ENCODE measurements around the gene PLD5.
A peak's percentile ranks its signal among the peaks of the same experiment; 100 is the strongest.
"Not testable (repeated sequence)": the region's sequence is repeated elsewhere in the genome, so short reads cannot be mapped to it uniquely, and the experiment has no call there.

PLD5 gene

DNA sequence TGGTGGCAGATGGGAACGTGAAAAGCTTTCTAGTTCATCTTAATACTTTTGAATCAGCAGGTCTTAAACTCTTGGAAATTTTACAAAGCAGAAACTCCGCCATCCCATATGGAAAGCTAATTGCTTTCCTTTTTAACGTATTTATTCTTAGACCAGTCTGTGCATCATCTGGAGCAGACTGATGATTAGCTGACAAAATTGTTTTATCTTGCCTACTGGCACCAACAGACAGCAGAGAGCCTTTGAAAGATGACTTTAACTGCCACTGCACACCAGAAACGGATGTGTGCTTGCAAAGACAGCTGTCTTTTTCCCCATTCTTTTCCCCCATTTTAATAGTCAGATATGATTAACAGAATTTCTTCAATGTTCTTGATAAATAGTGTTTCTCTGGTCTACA, 97.0 kb downstream of the PLD5 start:
- DNase-seq (ENCODE audit: low spot score), result no peak
- FAIRE-seq, result no peak

DNA sequence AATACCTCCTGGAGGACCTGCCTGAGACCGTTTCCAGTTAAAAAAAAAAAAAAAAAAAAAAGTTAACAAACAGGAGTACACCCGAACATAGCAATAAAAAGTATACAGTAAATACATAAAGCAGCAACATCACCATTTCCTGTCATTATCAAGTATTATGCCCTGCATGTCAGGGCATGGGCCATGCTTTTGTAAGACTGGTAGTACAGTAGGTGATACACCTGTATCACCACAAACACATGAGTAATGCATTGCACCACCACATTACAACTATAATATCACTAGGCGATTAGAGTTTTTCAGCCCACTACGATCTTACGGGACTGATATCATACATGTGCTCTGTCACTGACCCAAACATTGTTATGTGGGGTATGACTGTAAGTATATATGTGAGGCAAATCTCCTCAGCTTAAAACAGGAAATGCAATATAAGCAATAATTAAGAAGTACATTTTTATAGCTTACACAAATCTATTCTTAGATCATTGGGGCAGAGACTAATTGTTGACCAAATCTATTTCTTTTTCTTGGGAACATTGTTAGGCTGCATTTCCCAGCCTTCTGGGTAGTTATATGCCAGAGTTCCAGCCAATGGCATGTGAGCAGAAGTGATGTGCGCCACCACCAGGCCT, 98.1 kb downstream of the PLD5 start:
- FAIRE-seq, result no peak

DNA sequence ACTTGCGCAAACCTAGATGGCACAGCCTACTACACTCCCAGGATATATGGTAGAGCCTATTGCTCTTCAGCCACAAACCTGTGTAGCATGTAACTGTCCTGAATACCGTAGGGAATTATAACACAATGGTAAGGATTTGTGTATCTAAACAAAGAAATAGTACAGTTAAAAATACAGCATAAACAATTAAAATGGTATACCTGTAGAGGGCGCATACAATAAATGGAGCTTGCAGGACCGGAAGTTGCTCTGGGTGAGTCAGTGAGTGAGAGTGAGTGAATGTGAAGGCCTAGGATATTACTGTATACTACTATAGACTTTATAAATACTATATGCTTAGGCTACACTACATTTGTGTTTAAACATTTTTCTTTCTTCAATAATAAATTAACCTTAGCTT, 99.3 kb downstream of the PLD5 start:
- FAIRE-seq, result no peak

More for the DNA sequence above, 98.1 kb downstream of the PLD5 start:
- no peak for DNase-seq (ENCODE audit: low spot score)

DNA sequence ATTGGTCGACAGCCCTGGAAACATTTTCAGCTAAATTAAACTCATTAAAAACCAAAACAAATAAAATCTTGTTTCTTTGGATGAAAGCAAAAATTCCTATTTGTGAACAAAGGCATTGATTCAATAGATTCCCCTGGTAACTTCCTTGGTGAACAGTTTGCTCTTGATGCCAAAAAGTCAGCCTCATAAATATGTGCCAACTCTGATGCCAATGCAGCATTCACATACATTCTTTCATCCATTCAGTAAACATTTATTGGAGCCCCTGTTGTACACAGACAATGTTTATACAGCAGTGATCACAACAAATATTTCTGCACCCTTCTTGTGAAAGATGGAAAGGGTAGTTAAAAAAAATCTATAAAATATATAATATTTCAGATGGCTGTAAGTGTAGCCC, 107.8 kb downstream of the PLD5 start:
- no peak for FAIRE-seq
- no peak for DNase-seq (ENCODE audit: low spot score)

More for the DNA sequence above, 99.3 kb downstream of the PLD5 start:
- DNase-seq (ENCODE audit: low spot score), result no peak

DNA sequence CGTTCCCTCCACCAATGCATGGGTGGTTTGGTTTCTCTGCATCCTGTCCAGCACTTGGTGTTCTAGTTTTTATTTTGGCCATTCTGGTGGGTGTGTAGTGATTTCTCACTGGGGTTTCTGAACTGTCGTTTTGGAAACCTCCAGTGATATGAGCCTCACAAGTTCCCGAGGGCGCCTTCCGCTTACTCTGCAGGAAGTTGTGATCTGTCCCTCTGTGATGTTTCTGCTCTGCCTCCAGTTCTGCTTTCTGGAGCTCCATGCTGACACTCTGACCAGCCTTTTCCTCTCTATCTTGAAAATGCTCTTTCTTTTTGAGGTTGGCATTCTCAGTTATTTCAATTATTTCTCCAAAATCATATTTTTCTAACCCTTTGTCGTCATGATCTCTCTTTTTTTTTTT, 111.6 kb downstream of the PLD5 start:
- FAIRE-seq (no peak), DNase-seq (ENCODE audit: low spot score) (no peak)

DNA sequence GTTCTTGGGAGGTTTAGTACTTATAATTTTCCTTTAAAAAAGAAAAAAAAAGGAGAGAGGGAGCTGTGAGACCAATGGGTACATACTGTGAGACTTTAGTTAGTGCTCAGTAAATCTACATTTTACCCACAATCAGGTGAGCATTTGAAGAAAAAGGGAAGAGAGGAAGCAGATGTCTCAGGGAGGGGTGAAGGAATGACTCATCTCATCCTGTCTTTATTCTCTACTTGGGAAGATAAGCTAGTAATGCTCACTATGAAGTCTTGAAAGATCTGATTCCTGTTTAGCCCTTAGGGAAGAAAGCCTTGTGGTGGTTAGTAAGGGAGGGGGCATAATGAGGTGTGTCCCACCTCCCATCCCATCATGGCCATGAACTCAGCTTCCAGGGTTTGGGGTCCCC, 112.6 kb downstream of the PLD5 start:
- DNase-seq (ENCODE audit: low spot score), result no peak
- no peak for FAIRE-seq

DNA sequence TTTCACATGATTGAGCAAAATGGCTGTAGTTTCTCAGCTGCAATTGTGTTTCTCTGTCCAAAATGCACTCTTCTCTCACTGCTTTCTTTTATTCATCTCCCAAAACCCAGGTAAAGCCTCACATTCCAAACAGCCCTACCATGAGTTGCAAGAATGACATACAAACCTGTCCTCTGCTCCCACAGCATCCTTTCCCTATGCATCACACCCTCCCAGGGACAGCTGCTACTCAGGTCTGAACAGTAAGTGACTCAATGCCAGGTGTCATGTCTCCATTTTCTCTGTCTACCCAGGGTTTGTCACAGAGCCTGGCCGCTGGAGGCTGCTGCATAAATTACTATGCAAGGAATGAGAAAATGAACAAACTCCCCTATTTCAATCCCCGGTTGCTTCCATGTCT, 118.5 kb downstream of the PLD5 start:
- FAIRE-seq, result no peak
- no peak for DNase-seq (ENCODE audit: low spot score)

DNA sequence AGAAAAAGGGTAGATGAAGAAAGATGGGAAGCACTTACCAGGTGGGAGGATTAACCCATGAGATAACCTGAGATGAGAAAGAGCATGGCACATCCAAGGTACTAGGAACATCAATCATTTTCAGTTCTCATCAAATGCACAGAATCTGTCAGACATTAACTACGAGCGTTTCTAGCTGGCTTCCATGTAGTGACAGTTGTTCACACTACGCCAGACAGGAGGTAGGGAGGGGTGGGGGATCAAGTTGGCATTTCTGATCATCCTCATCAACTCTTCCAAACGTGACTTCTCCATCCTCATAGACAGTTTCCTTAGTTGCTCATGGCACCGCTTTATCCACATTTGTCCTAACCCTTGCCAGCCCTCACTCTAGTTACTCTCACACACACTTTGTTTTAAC, 120.2 kb downstream of the PLD5 start:
- FAIRE-seq, result no peak
- no peak for DNase-seq (ENCODE audit: low spot score)

DNA sequence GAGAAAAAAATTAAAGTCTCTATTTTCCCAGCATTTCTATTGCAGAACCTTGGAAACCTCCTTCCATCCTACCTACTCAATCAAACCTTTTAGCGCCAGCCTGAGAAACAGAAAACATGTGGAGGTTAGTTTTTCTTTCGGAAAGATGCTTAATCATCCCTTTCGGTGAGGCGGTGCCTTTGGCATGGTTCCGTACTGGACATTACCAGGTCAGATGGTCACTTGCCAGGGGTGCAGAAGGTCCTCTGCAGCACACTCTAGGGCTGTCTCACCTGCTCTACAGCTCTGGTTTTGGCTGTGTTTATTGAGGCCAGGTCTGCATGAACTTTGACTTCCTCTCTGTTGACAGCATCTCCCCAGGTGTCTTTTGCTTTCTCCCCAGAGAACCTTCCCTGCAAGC, 121.5 kb downstream of the PLD5 start:
- DNase-seq (ENCODE audit: low spot score) (no peak), FAIRE-seq (no peak)

DNA sequence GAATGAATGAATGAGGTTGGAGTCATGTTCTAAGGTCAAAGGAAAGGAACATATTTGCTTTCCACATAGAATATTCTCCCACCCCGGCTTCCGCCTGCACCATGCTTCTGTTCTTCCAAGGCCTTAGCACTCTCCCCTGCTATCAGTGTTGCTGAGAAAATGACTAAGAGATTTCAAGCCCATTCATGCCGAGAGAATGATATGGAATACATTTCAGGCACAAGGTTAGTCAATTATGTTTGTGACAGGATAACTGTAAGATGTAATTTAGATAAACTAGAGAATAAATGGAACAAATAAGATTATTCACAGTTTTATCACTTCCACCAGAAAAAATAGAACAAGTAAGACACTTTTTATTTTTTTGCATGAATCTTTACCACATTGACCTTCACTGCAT, 122.6 kb downstream of the PLD5 start:
- FAIRE-seq (no peak), DNase-seq (ENCODE audit: low spot score) (no peak)

DNA sequence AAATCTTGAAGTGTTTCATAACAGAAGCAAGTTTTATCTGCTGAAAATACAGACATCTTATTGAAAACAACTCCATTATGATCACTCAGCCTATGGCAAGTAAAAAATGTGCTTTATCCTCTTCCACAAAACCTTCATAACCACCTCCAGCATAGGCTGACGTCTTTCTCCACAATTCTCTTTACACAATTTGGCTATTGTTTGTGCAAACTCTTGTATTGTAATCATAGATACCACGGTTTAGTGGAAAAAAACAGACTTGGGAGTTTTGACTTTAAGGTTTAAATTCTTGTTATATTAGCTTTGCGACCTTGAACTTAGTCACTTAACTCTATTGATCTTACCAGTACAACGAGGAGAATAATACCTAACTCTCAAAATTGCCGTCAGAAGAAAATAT, 126.1 kb downstream of the PLD5 start:
- no peak for FAIRE-seq
- no peak for DNase-seq (ENCODE audit: low spot score)

DNA sequence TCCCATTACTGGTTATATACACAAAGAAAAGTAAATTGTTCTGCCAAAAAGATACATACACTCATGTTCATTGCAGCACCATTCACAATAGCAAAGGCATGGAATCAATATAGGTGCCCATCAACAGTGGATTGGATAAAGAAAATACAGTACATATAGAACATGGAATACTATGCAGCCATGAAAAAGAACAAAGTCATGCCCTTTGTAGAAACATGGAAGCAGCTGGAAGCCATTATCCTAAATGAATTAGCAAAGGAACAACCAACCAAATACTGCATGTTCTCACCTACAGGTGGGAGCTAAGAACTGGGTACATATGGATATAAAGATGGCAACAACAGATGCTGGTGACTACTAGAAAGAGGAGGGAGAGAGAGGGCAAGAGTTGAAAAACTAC, 132.6 kb downstream of the PLD5 start:
- peak; percentile 61 for FAIRE-seq

DNA sequence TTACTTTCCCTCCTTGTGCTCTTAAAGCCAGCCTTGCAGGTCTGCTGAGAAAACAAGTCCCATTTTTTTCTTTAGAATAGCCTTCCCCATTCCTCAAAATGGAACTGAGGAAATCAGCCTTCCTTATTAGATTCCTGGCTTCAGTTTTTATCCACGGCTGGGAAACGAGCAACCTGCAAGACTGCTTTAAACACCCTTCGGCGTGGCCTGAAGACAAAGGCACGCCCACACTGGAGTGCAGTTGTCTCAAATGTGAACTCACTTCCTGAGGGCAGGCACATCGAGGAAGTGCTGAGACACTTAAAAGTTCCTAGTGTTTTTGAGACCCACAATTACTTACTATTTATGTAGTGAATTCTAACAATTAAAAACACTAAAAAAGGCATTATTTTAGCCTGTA, 148.4 kb downstream of the PLD5 start:
- FAIRE-seq; DNase-seq (ENCODE audit: low spot score): not testable (repeated sequence)

More for the DNA sequence above, 132.6 kb downstream of the PLD5 start:
- DNase-seq (ENCODE audit: low spot score), result no peak

DNA sequence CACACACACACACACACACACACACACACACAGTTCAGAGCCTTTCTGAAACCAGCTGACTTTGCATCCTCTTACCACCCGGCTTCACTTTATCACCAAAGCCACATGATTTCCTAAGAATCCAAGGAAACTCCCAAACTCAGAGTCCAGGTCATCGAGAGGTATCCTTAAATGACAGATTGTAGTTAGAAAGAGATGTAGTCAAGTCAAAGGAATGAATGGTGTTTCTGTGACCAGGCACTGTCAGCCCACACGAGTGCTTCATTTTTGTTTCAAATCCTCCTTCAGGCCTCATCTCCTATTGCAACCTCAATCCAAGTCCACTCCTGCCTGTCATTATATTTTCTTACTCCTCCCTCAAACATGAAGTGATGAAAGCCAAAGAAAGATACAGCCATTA, 174.1 kb downstream of the PLD5 start:
- not testable (repeated sequence) for FAIRE-seq; DNase-seq (ENCODE audit: low spot score)

DNA sequence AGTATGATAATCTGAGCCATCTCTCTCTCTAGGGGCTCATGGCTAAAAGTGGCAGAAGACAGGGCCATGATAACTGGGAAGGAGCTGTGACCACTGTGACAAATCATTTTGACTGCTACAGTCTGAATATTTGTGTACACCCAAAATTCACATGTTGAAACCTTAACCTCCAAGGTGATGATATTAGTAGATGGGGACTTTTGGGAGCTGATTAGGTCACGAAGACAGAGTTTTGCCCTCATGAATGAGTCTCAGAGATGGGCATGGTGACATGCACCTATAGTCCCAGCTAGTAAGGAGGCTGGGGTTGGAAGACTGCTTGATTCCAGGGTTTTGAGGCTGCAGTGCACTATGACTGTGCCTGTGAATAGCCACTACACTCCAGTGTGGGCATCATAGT, 174.9 kb downstream of the PLD5 start:
- FAIRE-seq, result no peak
- no peak for DNase-seq (ENCODE audit: low spot score)

DNA sequence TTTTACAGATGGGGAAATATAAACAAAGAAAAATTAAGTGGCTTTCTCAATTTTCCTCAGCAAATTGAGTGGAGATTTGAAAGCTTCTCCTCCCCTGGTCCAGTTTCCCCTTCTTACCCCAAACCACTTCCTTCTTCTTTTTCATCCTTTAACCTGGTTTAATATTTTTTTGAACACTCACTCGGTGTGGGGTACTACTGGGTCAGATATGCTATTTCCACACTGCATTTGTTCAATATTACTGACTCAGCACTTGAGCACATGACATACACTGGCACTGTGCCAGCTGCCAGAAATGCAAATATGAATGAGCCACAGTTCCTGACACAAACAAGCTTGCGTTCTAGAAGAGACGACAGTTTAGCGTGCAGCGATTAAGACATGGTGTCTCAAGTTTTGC, 193.6 kb downstream of the PLD5 start:
- FAIRE-seq, result peak; percentile 81
- not testable (repeated sequence) for DNase-seq (ENCODE audit: low spot score)

DNA sequence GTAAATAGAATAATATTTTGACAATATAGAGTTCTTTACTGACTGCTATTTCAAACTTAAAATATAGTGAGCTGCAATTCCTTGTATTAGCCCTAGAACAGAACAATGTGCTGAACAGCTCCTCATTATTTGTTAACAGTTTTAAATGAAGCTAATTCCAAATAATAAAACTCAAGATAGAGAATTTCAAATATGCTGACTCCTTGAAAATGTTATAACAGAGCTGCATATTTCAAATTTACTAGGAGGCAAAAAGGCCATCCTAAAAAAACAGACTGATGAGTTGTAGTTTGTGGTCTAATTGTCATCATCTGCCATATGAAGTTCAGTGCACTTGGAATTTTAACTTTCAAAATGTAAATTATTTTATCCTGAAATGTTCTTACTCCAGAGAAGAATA, 197.1 kb downstream of the PLD5 start:
- DNase-seq (ENCODE audit: low spot score); FAIRE-seq: not testable (repeated sequence)

DNA sequence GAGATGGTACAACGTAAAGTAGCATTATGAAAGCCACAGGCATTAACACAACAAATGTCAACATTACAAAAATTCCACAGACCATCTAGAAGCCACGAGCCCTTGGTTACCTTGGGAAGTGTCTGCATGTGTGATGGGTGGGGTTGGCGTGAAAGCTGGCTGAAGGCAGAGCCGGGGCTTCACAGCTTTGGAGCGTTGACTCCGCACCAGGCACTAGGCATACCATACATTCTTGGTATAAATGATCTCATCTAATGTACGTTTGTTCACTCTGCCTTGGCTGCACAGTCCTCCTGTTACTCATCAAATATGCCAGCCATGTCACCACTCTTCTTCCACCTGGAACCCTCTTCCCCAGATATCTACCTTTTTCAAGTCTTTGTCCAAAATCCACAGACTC, 202.5 kb downstream of the PLD5 start:
- DNase-seq (ENCODE audit: low spot score), result peak; percentile 30
- FAIRE-seq, result peak; percentile 94

DNA sequence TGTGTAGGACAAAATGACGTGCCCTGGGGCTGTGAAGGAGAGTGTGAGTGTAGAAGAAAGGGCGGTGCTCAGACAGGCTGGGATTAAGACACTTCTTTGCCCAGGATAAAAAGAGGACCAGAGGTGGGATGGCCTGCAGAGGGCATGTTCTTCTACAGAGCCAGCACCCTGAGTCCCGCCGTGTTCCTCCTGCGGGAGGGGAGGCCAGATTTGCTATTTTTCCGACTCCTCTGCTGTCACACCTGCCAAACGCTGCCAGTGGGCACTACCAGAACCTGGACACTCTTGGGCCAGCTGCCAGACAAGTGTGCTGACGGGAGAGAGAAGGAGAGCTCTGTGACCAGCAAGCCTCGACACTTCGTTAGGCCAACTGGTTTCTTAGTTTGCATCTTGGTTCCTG, 206.4 kb downstream of the PLD5 start:
- DNase-seq (ENCODE audit: low spot score), result no peak
- FAIRE-seq, result no peak

DNA sequence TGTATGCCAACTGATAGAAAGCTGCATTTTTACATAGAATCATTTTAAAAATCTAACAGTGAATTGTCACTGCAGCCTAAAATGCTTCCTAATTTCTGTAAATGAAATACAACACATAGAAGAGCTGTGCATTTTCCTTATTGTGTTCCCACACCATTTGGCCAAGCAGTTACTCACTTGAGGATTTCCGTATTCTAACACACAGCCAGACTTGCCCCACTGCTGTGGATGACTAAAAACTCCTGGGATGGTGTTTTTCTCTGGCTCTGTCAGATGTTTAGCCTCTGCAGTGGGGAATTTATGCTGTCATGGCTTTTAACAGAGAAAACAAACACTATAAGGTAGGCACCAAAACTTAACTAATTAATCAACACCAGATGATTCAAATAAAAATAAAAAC, 209.6 kb downstream of the PLD5 start:
- not testable (repeated sequence) for FAIRE-seq; DNase-seq (ENCODE audit: low spot score)

DNA sequence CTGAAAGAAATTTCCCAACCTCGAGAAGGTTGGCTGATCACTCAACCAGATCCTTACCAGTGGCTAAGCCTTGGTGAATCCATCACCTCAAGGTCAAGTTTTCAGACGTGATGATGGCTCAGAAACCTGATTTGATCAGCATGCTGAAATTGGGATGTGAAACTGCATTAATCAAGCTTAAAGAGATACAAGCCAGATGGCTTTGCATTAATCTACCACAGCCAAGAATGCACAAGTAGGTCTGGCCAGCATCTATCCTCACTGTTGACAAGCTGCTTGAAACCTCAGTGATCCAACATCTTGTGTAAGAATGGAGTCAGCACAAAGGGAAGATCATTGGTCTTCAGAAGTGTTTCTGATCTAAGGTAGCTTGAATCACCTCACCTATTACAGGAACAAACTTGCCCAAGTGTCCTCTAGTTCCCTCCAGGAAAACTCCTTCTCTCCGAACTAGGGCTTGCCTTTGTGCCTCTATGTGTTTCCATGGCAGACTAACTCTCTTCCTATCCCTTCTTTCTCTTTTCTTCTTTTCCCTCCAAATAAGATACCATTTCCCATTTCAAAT, 210.3 kb downstream of the PLD5 start:
- not testable (repeated sequence) for DNase-seq (ENCODE audit: low spot score)
- peak; percentile 68 for FAIRE-seq

DNA sequence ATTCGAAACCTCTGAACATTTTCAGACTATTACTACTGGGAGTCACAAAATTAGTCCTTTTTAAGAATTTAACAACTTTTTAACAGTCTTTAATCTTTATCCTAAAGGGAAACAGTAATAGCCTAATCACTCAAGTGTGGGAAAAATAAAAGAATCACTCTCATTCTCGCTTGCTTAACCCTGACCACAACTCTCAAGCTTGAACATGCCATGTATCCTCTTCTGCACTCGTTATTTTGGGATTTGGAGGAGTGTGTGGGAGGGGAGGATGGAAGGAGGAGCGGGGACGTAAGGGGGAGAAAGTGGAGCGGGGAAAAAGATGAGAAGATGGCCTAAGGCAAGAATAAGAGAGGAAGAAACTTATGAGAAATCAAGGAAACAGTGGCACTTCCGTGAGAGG, 215.8 kb downstream of the PLD5 start:
- not testable (repeated sequence) for FAIRE-seq; DNase-seq (ENCODE audit: low spot score)

DNA sequence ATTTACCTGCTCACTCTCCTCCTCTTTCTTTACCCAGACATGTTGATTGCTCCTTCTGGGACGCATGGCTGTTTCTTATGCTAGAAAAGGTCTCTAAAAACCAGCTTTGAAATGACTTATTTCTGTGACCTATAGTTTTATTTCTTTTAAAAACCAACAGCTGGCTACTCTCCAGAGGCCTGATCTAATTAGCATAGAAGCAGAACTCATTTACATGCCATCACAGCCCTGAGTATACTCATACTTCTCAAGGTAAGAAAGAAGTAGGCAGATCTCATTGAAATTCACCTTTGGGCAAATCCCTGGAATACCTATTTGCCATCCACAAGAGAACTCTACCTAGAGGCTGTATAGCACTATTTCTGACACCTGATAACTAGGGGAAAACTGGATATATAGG, 230.7 kb downstream of the PLD5 start:
- FAIRE-seq; DNase-seq (ENCODE audit: low spot score): not testable (repeated sequence)

Measured in urothelium cell line (cell line).